CD4-positive, alpha-beta T cell treated with Interleukin-17A for 4 hours (primary cell): ENCODE data around the gene ANKRD10.
"Not testable (repeated sequence)": the region's sequence is repeated elsewhere in the genome, so short reads cannot be mapped to it uniquely, and the experiment has no call there.

Experiments used
- DNase-seq: peaks from one replicate; pipeline ENCODE4 v3.0.0-alpha.2; 2020; ENCODE audit warnings: mixed read lengths

The ANKRD10 gene

DNA sequence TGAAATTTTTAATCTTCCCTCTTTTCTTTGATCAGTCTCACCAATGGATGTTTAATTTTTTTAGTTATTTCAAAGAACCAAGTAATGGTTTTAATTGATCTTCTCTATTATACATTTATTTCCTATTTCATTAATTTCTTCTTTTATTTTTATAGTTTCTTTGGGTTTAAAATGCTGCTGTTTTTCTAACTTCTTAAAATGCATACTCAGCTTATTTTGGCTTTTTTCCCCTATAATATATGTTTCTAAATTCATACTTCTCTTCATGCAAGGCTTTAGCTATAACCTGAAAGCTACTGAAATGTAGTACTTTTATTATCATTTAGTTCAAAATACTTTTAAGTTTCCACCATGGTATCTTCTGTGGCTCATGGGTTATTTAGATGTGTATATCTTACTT lies 53.9 kb downstream of the ANKRD10 start:
- DNase-seq = no peak

DNA sequence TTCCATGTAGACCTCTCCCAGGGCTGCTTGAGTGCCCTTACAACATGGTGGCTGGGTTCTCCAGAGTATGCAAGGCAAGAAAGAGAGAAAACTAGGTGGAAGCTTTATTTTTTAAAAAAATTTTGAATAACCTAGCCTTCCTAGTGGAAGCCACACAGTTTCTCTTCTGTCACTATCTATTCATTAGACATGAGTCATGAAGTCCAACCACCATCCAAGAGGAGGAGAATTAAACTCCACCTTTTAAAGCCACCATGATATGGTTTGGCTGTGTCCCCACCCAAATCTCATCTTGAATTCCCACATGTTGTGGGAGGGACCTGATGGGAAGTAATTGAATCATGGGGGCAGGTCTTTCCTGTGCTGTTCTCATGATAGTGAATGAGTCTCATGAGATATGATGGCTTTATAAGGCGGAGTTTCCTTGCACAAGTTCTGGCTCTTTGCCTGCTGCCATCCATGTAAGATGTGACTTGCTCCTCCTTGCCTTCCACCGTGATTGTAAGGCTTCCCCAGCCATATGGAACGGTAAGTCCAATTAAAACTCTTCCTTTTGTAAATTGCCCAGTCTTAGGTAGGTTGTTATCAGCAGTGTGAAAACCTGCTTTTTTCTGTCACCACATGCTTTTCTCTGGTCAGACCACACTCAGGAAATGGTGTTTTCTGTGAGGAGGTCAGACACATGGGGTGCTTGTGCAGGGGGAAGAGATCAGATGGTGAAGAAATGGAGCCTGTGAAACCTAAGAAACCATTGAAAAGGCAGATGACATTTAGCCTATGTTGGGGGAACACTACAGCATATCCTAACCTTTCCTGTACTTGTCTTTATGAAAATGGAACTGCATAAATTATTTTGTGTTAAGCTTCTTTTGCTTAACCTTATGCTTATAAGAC lies 57.7 kb downstream of the ANKRD10 start:
- DNase-seq = no peak

DNA sequence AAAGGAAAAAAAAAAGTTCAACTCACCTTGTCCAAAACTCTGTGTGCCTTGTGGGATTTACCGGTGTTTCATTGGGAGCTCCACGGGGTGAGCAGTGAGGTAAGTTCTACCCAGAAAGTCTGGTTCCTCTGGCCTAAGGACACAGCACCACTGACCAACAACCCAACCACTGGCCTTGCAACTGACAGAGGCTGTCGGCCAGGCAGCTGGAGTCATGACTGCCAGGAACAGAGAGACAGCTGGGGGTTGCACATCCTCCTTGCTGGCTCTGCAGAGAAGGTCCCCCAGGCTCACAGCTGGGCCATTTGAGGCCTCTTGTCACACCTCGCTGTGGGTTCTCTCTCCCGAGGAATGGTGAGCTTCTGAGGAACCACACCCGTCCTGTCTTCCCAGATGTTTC lies 59.5 kb downstream of the ANKRD10 start:
- no peak for DNase-seq

DNA sequence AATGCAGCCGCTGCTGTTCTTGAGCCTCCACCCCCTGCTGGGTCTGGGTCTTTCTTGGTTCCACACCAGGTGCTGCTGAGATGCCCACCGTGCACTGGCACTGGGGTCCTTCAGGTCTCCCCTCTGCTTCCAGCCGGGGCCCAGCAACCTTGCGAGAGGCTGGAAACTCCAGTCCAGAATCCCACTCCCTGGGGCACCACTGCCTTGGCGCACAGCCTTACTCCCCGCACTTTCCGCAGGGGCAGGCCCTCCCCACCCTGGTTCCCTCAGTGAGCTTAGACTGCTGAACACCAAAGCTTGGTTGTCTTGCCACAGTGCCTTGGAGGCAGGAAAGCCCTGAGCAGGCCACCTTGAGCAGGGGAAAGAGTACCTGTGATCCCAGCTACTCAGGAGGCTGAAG lies 60.0 kb downstream of the ANKRD10 start:
- DNase-seq = no peak

DNA sequence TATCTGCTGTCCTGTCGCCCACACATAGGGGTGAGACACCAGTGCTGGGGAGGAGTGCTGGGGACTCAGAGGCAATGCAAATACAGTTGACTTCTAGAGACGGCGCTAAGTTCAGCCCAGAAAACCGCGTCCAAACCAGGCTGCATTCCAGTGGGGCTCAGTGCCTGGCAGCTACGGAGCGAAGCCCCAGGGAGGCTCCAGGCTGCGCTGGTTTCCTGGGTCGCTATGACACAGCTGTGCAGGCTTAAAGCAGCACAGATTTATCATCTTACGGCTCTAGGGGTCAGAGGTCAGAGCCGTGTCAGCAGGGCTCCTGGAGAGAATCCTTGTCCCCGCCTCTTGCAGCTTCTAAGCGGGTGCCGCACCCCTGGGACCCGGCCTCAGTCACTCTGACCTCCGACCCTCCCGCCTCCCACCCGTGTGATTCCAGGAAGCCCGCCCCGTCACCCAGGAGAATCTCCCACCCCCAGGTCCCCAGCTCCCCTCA lies 61.6 kb downstream of the ANKRD10 start:
- no peak for DNase-seq

DNA sequence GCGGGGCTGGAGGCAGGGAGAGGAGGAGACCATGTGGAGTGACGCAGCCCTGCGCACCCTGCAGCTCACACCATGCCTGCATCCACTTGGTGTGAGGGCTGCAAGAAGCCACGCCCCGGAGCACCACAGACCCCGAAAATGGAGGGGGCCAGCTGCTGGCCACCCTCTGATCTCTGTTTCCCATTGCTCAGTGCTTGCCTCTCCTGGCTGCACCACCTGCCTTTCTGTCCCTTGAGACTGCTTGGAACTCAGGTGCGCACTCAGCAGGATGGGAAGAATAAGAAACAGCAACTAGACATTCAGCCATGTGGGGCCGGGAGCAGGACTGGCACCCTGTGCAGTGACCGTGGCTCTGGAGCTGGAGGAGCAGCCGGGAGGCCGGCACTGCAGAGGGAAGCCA lies 64.0 kb downstream of the ANKRD10 start:
- no peak for DNase-seq

DNA sequence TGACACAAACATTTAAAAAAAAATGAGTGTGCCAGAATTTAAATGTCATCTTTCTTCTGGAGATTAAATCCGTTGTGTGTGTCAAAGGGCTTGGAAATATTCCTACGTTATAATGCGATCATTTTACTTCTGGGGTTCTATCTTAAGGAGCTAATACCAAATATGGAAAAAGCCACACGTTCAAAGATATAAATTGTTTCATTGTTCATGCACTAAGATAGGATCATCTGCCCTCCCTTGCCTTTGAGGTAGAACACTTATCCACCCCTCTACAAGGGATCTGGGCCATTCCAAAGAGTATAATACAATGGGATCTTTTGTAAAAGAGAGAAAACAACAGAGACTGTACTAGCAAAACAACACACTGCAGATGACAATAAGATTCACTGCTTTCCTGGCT lies 64.9 kb downstream of the ANKRD10 start:
- DNase-seq = no peak

DNA sequence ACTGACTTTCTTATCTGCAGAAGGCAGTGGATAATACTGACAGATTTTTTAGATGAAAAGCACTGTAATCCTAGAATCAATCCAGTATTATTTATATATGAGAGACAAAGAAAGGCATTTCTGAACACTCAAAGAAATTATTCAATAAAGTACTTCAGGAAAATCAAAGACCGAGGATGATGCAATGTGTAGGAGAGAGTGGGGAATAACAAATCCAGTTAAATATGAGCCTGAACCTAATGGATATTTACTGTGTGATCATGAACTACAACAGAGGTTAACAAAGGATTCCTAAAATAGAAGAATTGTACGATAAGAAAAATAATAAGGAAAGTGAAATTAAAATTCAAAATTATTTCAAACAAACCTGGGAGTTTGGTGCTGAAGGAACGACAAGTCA lies 69.3 kb downstream of the ANKRD10 start:
- no peak for DNase-seq

DNA sequence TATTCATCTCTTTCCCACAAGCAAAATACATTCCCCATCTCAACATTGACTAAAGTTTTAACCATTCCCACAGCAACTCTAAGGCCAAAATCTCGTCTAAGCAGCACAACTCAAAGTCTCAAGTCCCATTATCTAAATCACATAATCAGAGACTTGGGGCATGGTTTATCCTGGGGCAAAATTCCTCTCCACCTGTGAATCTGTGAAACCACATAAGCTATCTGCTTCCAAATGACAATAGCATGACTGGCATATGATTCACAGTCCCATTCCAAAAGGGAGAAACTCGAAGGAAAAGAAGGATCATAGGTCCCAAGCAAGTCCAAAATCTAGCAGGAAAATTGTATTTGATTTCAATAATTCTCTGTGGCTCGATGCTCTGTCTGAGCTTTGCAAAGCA lies 73.0 kb downstream of the ANKRD10 start:
- DNase-seq = no peak

DNA sequence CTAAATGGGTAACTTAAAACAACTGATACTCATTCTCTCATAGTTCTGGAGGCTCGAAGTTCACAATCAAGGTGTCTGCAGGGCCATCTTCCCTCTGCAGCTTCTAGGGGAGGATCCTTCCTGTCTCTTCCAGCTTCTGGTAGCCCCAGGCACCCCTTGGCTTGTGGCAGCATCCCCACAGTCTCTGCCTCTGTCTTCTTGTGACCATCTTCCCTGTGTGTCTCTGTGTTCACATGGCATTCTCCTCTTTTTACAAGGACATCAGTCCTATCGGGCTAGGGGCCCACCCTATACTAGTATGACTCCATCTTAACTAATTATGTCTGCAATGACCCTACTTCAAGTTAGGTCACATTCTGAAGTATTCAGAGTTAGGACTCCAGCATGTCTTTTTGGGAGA lies 73.5 kb downstream of the ANKRD10 start:
- no peak for DNase-seq

DNA sequence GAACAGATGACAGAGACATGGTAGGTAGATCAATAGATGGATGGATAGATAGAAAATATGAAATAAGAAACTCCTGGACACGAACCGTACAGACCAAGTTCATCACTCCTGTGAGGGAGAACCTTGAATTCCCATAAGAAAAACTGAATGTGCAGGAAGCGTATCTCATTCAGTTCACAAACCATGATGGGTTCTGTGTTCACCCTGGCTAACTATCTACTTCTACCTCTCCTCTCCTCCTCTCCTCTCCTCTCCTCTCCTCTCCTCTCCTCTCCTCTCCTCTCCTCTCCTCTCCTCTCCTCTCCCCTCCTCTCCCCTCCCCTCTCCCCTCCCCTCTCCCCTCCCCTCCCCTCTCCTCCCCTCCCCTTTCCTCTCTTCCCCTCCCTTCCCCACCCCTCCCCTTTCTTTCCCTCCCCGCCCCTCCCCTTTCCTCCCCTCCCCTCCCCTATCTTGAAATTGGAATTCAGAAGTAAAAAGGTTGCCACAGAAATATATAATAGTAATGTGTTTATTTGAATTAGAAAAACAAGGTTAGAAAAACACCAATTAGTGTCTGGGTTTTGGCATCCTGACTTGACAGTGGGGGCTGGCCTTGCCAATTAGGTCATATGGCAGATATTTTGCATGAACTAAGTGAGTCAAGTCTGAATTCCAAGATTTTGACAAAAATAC lies 75.9 kb downstream of the ANKRD10 start:
- DNase-seq = no peak

DNA sequence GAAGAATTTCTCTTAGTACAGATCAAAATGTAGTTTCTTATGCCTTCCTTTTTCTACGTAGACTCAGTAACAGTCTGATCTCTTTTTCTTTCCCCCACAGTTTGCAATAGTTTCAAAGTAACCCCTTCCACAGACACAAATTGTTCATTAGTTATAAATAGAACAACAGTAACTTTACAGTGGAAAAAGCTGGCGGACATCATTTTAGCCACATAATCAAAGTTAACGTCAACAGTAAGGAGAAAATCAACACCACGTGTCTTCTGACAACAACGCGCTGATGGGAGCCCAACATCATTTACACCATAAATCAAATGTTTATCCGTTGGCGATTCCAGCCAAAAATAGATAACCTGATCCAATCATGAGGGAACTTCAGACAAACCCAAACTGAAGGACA lies 76.8 kb downstream of the ANKRD10 start:
- no peak for DNase-seq

DNA sequence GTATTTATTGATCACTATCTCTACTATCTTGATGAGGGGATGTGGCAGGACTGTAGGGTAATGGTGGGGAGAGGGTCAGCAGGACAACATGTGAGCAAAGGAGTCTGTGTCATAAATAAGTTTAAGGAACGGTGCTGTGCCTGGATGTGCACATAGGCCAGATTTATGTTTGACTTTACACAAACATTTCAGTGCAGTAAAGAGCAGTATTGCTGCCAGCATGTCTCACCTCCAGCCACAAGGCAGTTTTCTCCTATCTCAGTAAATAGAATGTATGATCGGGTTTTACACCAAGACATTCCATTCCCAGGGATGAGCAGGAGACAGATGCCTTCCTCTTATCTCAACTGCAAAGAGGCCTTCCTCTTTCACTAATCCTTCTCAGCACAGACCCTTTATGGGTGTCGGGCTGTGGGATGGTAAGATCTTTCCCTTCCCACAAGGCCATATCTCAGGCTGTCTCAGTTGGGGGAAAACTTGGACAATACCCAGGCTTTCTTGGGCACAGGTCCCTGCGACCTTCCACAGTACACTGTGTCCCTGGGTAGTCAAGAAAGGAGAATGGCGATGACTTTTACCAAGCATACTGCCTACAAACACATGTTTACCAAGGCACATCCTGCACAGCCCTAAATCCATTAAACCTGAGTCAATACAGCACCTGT lies 77.3 kb downstream of the ANKRD10 start:
- not testable (repeated sequence) for DNase-seq

DNA sequence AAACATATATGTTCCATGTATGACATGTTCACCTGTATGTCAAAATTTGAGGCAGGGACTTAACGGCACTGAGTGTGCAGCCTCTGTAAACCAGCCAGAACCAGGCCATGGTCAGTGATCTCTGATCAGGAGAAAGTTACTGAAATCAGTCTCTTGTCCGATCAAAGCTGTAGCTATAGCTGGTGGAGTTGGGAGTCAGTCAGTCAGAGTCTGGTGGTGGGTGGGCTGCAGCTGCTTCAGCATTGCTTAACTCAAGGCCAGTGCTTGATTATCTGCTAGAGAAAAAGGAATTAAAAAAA lies 78.3 kb downstream of the ANKRD10 start:
- no peak for DNase-seq

DNA sequence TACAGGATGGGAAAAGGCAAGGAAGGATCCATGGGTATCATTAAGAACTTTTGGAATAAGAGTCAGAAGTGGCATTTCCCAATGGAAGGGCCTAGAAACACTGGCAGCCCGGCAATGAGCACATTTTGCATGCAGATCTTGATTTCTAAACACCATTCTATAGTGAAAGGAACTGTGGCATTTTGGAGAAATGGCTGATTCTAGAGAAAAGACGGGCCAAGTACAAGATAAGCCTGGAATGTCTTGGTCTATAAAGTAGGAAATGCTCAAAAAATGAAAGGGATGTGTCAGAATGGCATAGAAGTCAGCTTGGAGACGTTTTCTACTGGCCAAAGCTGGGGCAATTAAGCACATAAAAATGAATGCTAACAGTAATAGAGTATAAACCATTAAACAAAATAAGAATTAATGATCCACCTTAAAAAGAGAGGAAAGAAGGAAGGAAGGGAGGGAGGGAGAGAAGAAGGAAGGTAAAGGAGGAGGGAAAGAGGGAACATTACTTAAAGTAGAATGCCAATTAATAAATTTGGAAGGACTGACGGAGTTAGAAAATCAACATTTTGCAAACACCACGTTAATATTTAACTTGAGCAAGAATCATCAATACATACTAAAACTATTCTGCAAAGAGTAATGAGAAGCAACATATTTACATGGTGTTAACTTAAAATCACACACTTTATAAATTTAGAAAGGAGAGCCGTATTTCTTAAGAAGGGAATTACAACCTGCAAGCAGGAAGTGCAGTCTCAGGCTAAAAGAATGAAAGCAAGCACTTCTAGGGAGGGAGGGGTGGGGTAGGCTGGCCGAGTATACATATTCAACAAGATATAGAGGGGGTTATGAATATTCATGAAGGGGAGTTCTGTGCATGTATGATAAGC lies 78.9 kb downstream of the ANKRD10 start:
- no peak for DNase-seq

DNA sequence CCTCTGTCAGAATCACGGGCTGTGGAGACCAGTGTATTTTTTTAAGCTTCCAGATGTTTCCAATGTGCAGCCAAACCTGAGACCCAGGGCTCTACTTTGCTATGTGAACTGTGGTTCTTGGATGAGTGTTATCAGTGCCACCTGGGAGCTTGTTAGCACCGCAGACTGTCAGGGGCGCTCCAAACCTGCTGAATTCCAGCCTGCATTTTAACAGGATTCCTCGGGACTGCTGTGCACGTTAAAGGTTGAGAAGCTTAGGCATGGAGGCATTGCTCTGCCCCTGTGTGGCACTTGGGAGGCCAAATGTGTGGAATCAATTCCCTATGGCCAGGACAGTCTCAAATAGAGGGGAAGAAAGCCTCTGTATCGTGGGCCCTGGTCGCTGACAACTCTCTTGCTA lies 80.3 kb downstream of the ANKRD10 start:
- no peak for DNase-seq

DNA sequence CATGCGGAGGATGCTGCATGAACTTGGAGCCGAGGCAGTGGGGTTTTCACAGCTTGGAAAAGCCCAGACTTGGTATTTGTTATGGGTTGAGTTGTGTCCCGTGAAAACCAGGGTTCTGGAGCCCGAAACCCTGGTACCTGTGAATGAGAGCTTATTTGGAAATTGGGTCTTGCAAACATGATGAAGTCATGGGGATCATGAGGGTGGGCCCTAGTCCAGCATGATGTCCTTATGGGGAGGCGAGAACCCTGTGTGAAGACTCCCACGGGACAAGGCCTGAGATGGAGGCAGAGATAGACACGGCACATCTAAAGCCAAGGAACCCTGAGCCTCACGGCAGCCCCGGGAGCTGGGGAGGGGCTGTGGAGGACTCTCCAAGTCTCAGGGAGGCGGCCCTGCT lies 82.3 kb downstream of the ANKRD10 start:
- no peak for DNase-seq

DNA sequence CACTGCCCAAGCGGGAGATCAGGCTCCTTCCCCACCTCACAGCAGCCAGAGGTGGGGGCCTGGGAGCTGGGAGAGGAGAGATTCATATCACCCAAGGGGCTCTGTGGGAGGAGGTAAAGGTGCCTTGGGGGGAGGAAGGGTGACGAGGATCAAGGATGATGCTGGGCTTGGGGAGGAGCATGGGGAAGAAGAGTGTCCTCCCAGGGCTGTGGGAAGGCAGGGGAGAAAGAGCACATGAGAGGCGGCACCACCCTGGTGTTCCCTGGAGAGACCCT lies 82.7 kb downstream of the ANKRD10 start:
- no peak for DNase-seq

DNA sequence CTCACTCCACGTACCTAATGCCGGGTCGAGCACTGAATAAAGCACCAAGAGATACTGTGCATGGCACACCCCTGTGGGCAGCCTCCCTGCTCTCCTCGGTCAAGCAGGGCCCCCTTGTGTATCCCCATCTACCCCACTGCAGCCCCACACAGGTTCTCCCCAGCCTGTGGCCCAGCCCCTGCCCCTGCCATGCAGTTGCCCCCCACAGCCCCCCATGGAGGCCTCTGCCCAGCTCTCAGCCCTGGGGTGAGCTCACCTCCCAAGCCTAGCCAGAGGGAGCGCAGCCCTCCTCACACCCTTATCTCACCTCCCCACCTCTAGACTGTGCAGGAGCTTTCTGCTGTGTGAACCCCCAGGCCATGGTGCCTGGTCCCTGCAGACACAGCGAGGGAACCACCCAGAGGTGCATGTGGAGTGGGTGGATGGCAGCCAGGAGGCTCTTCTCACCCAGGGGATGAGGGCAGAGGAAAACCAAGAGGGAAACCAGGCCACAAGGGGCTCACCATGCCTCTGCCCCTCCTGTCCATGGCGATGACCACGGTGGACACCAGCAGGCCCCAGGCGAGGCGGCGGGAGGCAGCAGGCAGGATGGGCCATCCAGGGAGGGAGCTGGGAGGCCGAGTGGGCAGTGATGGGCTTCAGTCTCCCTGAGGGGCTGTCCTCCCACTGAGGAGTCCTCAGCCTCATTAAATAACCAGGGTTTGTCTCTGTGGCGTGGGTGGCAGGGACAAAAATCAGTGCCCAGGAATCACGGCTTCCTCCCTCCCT lies 83.2 kb downstream of the ANKRD10 start:
- no peak for DNase-seq

DNA sequence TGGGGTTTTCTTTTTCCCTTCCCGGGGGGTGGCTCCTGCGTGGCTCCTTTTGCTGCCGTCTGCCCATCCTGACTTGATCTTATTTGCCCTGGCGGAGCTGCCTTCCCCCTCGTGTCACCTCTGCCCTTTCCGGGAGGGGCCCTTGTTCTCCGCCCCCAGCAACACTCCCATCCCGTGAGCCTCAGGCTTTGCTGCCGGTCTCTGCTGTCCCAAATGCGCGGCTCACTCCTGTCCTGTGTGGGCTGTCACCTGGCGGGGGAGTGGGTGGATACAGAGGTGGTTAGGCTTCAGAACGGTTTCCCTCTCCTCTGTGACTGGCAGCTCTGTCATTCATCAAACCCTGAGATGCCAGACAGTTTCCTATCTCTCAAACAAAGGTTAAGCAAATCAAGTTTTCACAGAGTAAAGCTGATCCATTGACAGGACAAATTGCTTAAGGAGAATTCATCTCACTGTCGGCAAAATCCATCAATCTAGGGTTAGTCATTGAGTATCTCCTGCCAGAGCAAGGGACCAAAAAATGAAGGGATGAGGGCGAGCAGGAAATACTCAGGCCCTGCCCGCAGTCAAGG lies 84.0 kb downstream of the ANKRD10 start:
- no peak for DNase-seq

DNA sequence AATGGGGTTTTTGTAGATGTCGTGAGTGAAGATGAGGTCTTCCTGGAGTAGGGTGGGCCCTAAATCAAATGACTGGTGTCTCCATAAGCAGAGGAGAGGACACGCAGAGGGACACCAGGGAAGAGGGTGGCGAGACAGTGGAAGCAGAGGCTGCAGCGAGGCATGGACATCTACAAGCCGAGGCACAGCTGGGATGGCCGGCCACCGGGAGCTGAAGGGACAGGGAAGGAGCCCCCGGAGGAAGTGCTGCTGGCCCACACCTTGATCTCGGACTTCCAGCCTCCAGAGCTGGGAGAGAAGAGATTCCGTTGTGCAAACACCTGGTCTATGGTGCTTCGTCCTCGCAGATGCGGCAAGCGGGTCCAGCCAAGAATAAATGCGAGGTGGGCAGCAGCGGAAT lies 84.5 kb downstream of the ANKRD10 start:
- DNase-seq = no peak

DNA sequence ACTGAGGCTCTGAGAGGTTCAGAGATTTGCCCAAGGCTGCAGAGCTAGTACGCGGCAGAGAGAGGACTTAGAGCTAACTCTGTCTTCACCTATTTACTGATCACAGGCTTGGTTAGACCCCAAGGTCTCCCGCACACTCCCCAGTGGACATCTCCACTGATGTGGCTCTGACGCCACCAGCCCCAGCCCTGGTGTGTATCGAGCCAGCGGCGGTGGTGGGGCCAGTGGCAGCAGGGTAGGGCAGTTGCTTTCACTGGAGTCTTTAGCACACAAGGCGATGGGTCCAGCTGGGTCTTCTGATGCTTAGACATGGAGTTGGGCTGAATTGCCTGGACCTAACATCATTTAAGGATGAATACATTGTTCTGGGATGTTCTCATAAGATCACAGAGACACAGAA lies 85.4 kb downstream of the ANKRD10 start:
- DNase-seq = no peak
